Natural killer cell (primary cell): ENCODE results near the gene CARTPT. TPM values are rescaled to one million over a fixed set of nuclear protein-coding genes. Genes with fewer than 3 reads are reported as not detected.

Experiments
- ATAC-seq, 3 donors: fragments of 150-1000 bp in 2 of 3; fragments of 200-7000 bp in 1 of 3; cut with Tn5 transposase; 1 replicate in 1 of 3; 2 replicates in 2 of 3; pipeline ENCODE4 v1.10.0; 2021; ENCODE audit warnings: mild to moderate bottlenecking in 2 of 3, moderate library complexity in 2 of 3
- DNase-seq, 2 donors: peaks; one replicate each; pipeline versions ENCODE4 v3.0.0 to v3.0.0-alpha.2; 2013 to 2021; ENCODE audit warnings: mixed read lengths in 1 of 2
- H3K27ac ChIP-seq: one replicate; pipeline ENCODE4 v1.5.1; 2013; ENCODE audit warnings: mild to moderate bottlenecking, low read length
- H3K27me3 ChIP-seq: one replicate; pipeline ENCODE4 v1.6.1; 2013; ENCODE audit warnings: low read length; ENCODE audit not compliant: control insufficient read depth, insufficient read depth
- H3K36me3 ChIP-seq: one replicate; pipeline ENCODE4 v1.6.1; 2013; ENCODE audit warnings: low read length; ENCODE audit not compliant: control insufficient read depth, insufficient read depth
- H3K4me1 ChIP-seq: one replicate; pipeline ENCODE4 v1.6.1; 2013; ENCODE audit warnings: low read length; ENCODE audit not compliant: control insufficient read depth, insufficient read depth
- H3K4me3 ChIP-seq: one replicate; pipeline ENCODE4 v1.5.1; 2013; ENCODE audit warnings: low read length
- H3K9me3 ChIP-seq: one replicate; pipeline ENCODE4 v1.6.1; 2013; ENCODE audit warnings: low read length; ENCODE audit not compliant: control insufficient read depth, insufficient read depth
- H3K27ac Mint-ChIP-seq, 2 donors: one replicate each; pipeline ENCODE4 v1.8.0; 2022; ENCODE audit warnings: mild to moderate bottlenecking in 2 of 2, mixed read lengths in 2 of 2, moderate library complexity in 1 of 2
- H3K27me3 Mint-ChIP-seq, 2 donors: one replicate each; pipeline ENCODE4 v1.8.0; 2022; ENCODE audit warnings: low read depth in 2 of 2, mixed read lengths in 2 of 2
- H3K36me3 Mint-ChIP-seq: one replicate; pipeline ENCODE4 v1.8.0; 2022; ENCODE audit warnings: mixed read lengths
- H3K4me1 Mint-ChIP-seq, 2 donors: one replicate each; pipeline ENCODE4 v1.8.0; 2022; ENCODE audit warnings: mixed read lengths in 2 of 2
- H3K4me3 Mint-ChIP-seq: one replicate; pipeline ENCODE4 v1.8.0; 2022; ENCODE audit warnings: mild to moderate bottlenecking, moderate library complexity, mixed read lengths
- H3K9me3 Mint-ChIP-seq, 2 donors: one replicate each; pipeline ENCODE4 v1.8.0; 2022; ENCODE audit warnings: mixed read lengths in 2 of 2
- CTCF ChIP-seq: fragments of 200-600 bp; IDR thresholded peaks from one replicate; pipeline ENCODE4 v1.8.0; 2022; ENCODE audit warnings: antibody characterized with exemption
- WGBS: methylation state at CpG from one replicate; pipeline ENCODE4 v1.1.7; 2013; ENCODE audit warnings: missing lambda C conversion rate; ENCODE audit not compliant: insufficient coverage; 5-methylcytosine and 5-hydroxymethylcytosine counted together
- intact Hi-C: fragments of 100-400 bp; cut with micrococcal nuclease; formaldehyde crosslinking; loops from one replicate; pipeline ENCODE4 v1.14.2; 2022
- total RNA-seq, 4 donors: library from RNA; stranded (reverse); fragments of 120-200 nt in 1 of 4; gene quantifications; one replicate each; pipeline versions ENCODE4 v1.2.3 to v1.2.4, GENCODE V29; 2013 to 2022

Gene CARTPT
- total RNA-seq, 3 donors from 2014 or later (not counting 1 experiment from before 2014, with no cell fraction given): not detected

- Mint-ChIP-seq H3K27ac (no peak overlapping the region), H3K36me3 (peaks cover 10% of the 10 kb centered on the region), H3K4me1 (no peaks in the 10 kb centered on the region), H3K27me3 (peaks cover 38 to 42% of the 10 kb centered on the region in 2 donors), H3K4me3 (no peak overlapping the region), H3K9me3 (peaks cover 0 to under 1% of the 10 kb centered on the region in 2 donors)
- no peak overlapping the region for H3K4me3 ChIP-seq
- no peak overlapping the region for H3K27ac ChIP-seq
- H3K9me3 ChIP-seq: no peaks in the 10 kb centered on the region
- no peak for TF ChIP-seq CTCF
- DNase-seq (no peak), ATAC-seq (no peak)
- WGBS: 85% methylated on average over 2 of the region's 2 CpGs
- no peaks in the 10 kb centered on the region for H3K4me1 ChIP-seq
- H3K27me3 ChIP-seq: no peaks in the 10 kb centered on the region
- no peaks in the 10 kb centered on the region for H3K36me3 ChIP-seq
- intact Hi-C loops: no loop called here
These were observed 38.6 kb upstream of the CARTPT start for GRCh38 chr5:71680510-71680909.

DNA sequence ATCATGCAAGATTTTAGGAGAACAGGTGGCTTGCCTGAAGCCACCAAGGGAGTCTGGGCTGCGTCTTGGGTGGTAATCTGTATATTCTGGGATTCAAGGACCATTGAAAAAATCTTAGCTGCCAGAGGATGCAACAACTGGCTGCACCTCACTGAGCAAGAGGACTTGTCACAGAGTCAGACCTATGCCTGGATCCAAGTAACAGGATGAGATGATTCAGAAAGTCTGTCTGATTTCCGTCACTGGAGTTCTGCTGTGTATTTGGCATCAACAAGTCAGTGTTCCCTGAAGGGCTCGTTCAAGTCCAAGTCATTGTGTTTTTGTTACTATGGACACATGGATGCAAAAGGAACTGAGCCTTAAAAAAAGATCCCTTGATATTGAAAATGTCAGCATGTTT is 37.8 kb upstream of the CARTPT start:
- Mint-ChIP-seq H3K36me3 (peaks cover 7% of the 10 kb centered on the region), H3K27ac (no peak overlapping the region), H3K4me1 (no peaks in the 10 kb centered on the region), H3K9me3 (no peaks in the 10 kb centered on the region), H3K27me3 (peaks cover 35 to 40% of the 10 kb centered on the region in 2 donors), H3K4me3 (no peak overlapping the region)
- H3K4me1 ChIP-seq: no peaks in the 10 kb centered on the region
- no peaks in the 10 kb centered on the region for H3K9me3 ChIP-seq
- DNase-seq: no peak
- no peak overlapping the region for H3K4me3 ChIP-seq
- H3K27ac ChIP-seq: no peak overlapping the region
- TF ChIP-seq CTCF: no peak
- intact Hi-C loops: no loop called here
- WGBS: 74% methylated on average over 3 of the region's 3 CpGs
- H3K36me3 ChIP-seq: no peaks in the 10 kb centered on the region
- ATAC-seq: no peak
- no peaks in the 10 kb centered on the region for H3K27me3 ChIP-seq

- intact Hi-C loops: no loop called here
- Mint-ChIP-seq H3K4me3 (no peak overlapping the region), H3K36me3 (peaks cover 7% of the 10 kb centered on the region), H3K27ac (no peak overlapping the region), H3K27me3 (peaks cover 47 to 48% of the 10 kb centered on the region in 2 donors), H3K4me1 (no peaks in the 10 kb centered on the region), H3K9me3 (no peaks in the 10 kb centered on the region)
- Histone ChIP-seq H3K4me3 (no peak overlapping the region), H3K4me1 (no peaks in the 10 kb centered on the region), H3K27me3 (no peaks in the 10 kb centered on the region), H3K27ac (no peak overlapping the region), H3K36me3 (no peaks in the 10 kb centered on the region), H3K9me3 (no peaks in the 10 kb centered on the region)
- no peak for TF ChIP-seq CTCF
- ATAC-seq (no peak), DNase-seq (no peak)
- 93% methylated on average over 2 of the region's 2 CpGs for whole genome bisulfite sequencing
These were observed 34.8 kb upstream of the CARTPT start for GRCh38 chr5:71684309-71684708.

GRCh38 chr5:71693828-71694427 is 25.1 kb upstream of the CARTPT start:
- Mint-ChIP-seq H3K9me3 (peaks cover 2 to 3% of the 10 kb centered on the region in 2 donors), H3K4me1 (peaks cover 6 to 8% of the 10 kb centered on the region in 2 donors), H3K4me3 (no peak overlapping the region), H3K27me3 (peaks cover 18 to 41% of the 10 kb centered on the region in 2 donors), H3K27ac (no peak overlapping the region), H3K36me3 (no peaks in the 10 kb centered on the region)
- no peak for TF ChIP-seq CTCF
- Histone ChIP-seq H3K27me3 (peaks cover 4% of the 10 kb centered on the region), H3K4me3 (no peak overlapping the region), H3K27ac (no peak overlapping the region), H3K36me3 (no peaks in the 10 kb centered on the region), H3K9me3 (no peaks in the 10 kb centered on the region), H3K4me1 (peaks cover 4% of the 10 kb centered on the region)
- no peak for DNase-seq
- 40% methylated on average over 6 of the region's 7 CpGs for WGBS
- ATAC-seq: no peak
- intact Hi-C loops: no loop called here
